HepG2 (cell line): ENCODE results near the gene UAP1L1. TPM values are rescaled to one million over a fixed set of nuclear protein-coding genes. Genes with fewer than 3 reads are reported as not detected.

Experiments used
- HMG20B ChIP-seq: conservative IDR thresholded peaks from 2 replicates; pipeline ENCODE4 v1.6.1; 2016; ENCODE audit warnings: missing genetic modification reagents, missing compliant biosample characterization
- HNRNPK ChIP-seq: fragments of 200-400 bp; formaldehyde crosslinking; IDR thresholded peaks from 2 replicates; pipeline ENCODE4 v1.6.1; 2018; ENCODE audit warnings: low read length, low read depth, moderate library complexity, mild to moderate bottlenecking; ENCODE audit not compliant: poor library complexity, severe bottlenecking
- PATZ1 ChIP-seq: sonication (generic); formaldehyde crosslinking; IDR thresholded peaks from 2 replicates; pipeline ENCODE4 v1.4.0; 2020; ENCODE audit warnings: missing genetic modification reagents
- PITX1 ChIP-seq: sonication (generic); formaldehyde crosslinking; IDR thresholded peaks from 2 replicates; pipeline ENCODE4 v1.5.1; 2020; ENCODE audit warnings: mild to moderate bottlenecking, missing genetic modification reagents
- TRIM22 ChIP-seq: fragments of 450-650 bp; IDR thresholded peaks from 2 replicates; pipeline ENCODE4 v1.6.1; 2017
- ZNF660 ChIP-seq: sonication (generic); formaldehyde crosslinking; IDR thresholded peaks from 2 replicates; pipeline ENCODE4 v1.5.1; 2020; ENCODE audit warnings: mild to moderate bottlenecking, low read depth, missing genetic modification reagents, borderline replicate concordance
- ZSCAN20 ChIP-seq: sonication (generic); formaldehyde crosslinking; IDR thresholded peaks from 2 replicates; pipeline ENCODE4 v1.4.0; 2020; ENCODE audit warnings: missing genetic modification reagents, mild to moderate bottlenecking, borderline replicate concordance
- polyA plus RNA-seq, 8 experiments: library from polyadenylated mRNA; depleted of rRNA in 3 of 8; stranded (reverse) in 7 of 8; unstranded in 1 of 8; fragments of >200 nt; fragmentation: Illumina TruSeq in 4 of 8; extraction: Trizol in 4 of 8; gene quantifications; 2 replicates each; pipeline versions ENCODE4 v1.2.1 to v1.2.3, GENCODE V29; 2011 to 2016; ENCODE audit warnings: low read depth in 4 of 8, missing spikeins in 1 of 8, mixed read lengths in 1 of 8; ENCODE audit not compliant: insufficient read depth in 1 of 8
- total RNA-seq, 5 experiments: library from RNA; depleted of rRNA; stranded (reverse); fragments of >200 nt; fragmentation: Illumina TruSeq; extraction: Trizol; gene quantifications; 2 replicates each; pipeline ENCODE4 v1.2.3, GENCODE V29; 2016; ENCODE audit warnings: low read depth in 1 of 5
- TF ChIP-seq, protein P1 (sequence below): sonication (generic); formaldehyde crosslinking; IDR thresholded peaks from 2 replicates; pipeline ENCODE4 v1.4.0; 2020; ENCODE audit warnings: missing genetic modification reagents, borderline replicate concordance
- TF ChIP-seq, protein P2 (sequence below): sonication (generic); formaldehyde crosslinking; IDR thresholded peaks from one replicate; pipeline ENCODE4 v1.5.1; 2020; ENCODE audit warnings: mild to moderate bottlenecking, missing genetic modification reagents; ENCODE audit errors: not compliant biosample characterization

UAP1L1 gene
- total and polyA plus RNA-seq, 2 of the 13 experiments (the other 11 are each of a cell fraction or from before 2014, with no cell fraction given): 5.4 to 6.4 TPM

DNA sequence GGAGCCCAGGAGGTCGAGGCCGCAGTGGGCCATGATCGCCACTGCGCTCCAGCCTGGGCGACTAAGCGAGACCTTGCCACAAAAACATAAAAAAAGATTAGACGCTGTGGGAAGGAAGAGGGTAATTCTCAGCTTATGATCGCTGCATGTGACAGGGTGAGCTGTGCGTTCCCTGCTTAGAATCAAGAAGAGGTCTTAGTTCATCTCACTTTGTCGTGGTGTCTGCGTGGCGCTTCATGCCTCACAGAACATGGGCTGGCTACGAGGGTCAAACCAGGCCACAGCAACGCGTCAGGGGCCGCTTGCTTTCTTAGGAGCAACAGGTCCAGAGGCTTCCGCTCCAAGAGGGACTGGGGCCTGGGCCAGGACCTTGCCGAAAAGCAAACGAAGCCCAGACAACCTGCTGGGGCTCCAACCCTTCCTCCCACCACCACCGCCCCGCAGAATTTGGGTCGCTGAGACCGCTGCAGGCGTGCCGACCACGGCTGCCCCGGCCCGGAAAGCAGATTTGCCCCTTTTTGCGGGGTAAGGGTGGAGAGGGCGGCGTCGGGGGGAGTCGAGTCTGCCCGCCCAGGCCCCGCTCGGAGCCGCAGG lies 51.6 kb downstream of the UAP1L1 start (continued):
- no peak for TF ChIP-seq ZNF660 (CRISPR knock-in tag)
- no peak for TF ChIP-seq HMG20B
- no peak for TF ChIP-seq TRIM22
- TF ChIP-seq, protein P1, sequence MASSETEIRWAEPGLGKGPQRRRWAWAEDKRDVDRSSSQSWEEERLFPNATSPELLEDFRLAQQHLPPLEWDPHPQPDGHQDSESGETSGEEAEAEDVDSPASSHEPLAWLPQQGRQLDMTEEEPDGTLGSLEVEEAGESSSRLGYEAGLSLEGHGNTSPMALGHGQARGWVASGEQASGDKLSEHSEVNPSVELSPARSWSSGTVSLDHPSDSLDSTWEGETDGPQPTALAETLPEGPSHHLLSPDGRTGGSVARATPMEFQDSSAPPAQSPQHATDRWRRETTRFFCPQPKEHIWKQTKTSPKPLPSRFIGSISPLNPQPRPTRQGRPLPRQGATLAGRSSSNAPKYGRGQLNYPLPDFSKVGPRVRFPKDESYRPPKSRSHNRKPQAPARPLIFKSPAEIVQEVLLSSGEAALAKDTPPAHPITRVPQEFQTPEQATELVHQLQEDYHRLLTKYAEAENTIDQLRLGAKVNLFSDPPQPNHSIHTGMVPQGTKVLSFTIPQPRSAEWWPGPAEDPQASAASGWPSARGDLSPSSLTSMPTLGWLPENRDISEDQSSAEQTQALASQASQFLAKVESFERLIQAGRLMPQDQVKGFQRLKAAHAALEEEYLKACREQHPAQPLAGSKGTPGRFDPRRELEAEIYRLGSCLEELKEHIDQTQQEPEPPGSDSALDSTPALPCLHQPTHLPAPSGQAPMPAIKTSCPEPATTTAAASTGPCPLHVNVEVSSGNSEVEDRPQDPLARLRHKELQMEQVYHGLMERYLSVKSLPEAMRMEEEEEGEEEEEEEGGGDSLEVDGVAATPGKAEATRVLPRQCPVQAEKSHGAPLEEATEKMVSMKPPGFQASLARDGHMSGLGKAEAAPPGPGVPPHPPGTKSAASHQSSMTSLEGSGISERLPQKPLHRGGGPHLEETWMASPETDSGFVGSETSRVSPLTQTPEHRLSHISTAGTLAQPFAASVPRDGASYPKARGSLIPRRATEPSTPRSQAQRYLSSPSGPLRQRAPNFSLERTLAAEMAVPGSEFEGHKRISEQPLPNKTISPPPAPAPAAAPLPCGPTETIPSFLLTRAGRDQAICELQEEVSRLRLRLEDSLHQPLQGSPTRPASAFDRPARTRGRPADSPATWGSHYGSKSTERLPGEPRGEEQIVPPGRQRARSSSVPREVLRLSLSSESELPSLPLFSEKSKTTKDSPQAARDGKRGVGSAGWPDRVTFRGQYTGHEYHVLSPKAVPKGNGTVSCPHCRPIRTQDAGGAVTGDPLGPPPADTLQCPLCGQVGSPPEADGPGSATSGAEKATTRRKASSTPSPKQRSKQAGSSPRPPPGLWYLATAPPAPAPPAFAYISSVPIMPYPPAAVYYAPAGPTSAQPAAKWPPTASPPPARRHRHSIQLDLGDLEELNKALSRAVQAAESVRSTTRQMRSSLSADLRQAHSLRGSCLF (CRISPR knock-in tag): no peak
- no peak for TF ChIP-seq PITX1
- TF ChIP-seq, protein P2, sequence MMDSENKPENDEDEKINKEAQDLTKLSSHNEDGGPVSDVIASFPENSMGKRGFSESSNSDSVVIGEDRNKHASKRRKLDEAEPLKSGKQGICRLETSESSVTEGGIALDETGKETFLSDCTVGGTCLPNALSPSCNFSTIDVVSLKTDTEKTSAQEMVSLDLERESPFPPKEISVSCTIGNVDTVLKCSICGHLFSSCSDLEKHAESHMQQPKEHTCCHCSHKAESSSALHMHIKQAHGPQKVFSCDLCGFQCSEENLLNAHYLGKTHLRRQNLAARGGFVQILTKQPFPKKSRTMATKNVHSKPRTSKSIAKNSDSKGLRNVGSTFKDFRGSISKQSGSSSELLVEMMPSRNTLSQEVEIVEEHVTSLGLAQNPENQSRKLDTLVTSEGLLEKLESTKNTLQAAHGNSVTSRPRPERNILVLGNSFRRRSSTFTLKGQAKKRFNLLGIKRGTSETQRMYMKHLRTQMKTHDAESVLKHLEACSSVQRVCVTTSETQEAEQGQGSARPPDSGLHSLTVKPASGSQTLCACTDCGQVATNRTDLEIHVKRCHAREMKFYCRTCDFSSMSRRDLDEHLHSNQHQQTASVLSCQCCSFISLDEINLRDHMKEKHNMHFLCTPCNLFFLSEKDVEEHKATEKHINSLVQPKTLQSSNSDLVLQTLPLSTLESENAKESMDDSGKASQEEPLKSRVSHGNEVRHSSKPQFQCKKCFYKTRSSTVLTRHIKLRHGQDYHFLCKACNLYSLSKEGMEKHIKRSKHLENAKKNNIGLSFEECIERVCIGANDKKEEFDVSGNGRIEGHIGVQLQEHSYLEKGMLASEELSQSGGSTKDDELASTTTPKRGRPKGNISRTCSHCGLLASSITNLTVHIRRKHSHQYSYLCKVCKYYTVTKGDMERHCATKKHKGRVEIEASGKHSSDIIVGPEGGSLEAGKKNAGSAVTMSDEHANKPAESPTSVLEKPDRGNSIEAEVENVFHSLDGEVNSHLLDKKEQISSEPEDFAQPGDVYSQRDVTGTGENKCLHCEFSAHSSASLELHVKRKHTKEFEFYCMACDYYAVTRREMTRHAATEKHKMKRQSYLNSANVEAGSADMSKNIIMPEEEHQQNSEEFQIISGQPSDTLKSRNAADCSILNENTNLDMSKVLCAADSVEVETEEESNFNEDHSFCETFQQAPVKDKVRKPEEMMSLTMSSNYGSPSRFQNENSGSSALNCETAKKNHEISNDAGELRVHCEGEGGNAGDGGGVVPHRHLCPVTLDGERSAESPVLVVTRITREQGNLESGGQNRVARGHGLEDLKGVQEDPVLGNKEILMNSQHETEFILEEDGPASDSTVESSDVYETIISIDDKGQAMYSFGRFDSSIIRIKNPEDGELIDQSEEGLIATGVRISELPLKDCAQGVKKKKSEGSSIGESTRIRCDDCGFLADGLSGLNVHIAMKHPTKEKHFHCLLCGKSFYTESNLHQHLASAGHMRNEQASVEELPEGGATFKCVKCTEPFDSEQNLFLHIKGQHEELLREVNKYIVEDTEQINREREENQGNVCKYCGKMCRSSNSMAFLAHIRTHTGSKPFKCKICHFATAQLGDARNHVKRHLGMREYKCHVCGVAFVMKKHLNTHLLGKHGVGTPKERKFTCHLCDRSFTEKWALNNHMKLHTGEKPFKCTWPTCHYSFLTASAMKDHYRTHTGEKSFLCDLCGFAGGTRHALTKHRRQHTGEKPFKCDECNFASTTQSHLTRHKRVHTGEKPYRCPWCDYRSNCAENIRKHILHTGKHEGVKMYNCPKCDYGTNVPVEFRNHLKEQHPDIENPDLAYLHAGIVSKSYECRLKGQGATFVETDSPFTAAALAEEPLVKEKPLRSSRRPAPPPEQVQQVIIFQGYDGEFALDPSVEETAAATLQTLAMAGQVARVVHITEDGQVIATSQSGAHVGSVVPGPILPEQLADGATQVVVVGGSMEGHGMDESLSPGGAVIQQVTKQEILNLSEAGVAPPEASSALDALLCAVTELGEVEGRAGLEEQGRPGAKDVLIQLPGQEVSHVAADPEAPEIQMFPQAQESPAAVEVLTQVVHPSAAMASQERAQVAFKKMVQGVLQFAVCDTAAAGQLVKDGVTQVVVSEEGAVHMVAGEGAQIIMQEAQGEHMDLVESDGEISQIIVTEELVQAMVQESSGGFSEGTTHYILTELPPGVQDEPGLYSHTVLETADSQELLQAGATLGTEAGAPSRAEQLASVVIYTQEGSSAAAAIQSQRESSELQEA (CRISPR knock-in tag): peak; percentile 0
- TF ChIP-seq ZSCAN20 (CRISPR knock-in tag): no peak
- no peak for TF ChIP-seq HNRNPK
- TF ChIP-seq PATZ1 (CRISPR knock-in tag): no peak
